Chondrocyte (in vitro differentiated cells): Measurements from ENCODE around the gene AOC2. TPM values are rescaled to one million over a fixed set of nuclear protein-coding genes. Genes with fewer than 3 reads are reported as not detected.

Experiments used
- DNase-seq: peaks from one replicate; pipeline ENCODE4 v3.0.0; 2021; ENCODE audit warnings: mixed read lengths, low spot score
- H3K27ac Mint-ChIP-seq: one replicate; pipeline ENCODE4 v1.8.0; 2021; ENCODE audit warnings: mild to moderate bottlenecking, moderate library complexity, mixed read lengths; ENCODE audit not compliant: unreplicated experiment
- H3K27me3 Mint-ChIP-seq: 2 replicates; pipeline ENCODE4 v1.8.0; 2021; ENCODE audit warnings: low read depth, mixed read lengths
- H3K36me3 Mint-ChIP-seq: 2 replicates; pipeline ENCODE4 v1.8.0; 2021; ENCODE audit warnings: low read depth, mixed read lengths
- H3K4me1 Mint-ChIP-seq: 2 replicates; pipeline ENCODE4 v1.8.0; 2021; ENCODE audit warnings: low read depth, mild to moderate bottlenecking, mixed read lengths
- H3K4me3 Mint-ChIP-seq: one replicate; pipeline ENCODE4 v1.8.0; 2021; ENCODE audit warnings: mild to moderate bottlenecking, moderate library complexity, mixed read lengths; ENCODE audit not compliant: unreplicated experiment
- H3K9me3 Mint-ChIP-seq: 2 replicates; pipeline ENCODE4 v1.8.0; 2021; ENCODE audit warnings: low read depth, mixed read lengths
- total RNA-seq: library from RNA; stranded (reverse); gene quantifications from 3 replicates; pipeline ENCODE4 v1.2.1, GENCODE V29; 2021
- TF ChIP-seq, protein P1 (sequence below): fragments of 200-600 bp; sonication (generic); IDR thresholded peaks from 2 replicates; pipeline ENCODE4 v1.5.0; 2021; ENCODE audit warnings: antibody characterized with exemption, mild to moderate bottlenecking, moderate library complexity

The AOC2 gene
- total RNA-seq, 1 donor from 2014 or later = 1.4 TPM

- no peak for DNase-seq
- TF ChIP-seq, protein P1, sequence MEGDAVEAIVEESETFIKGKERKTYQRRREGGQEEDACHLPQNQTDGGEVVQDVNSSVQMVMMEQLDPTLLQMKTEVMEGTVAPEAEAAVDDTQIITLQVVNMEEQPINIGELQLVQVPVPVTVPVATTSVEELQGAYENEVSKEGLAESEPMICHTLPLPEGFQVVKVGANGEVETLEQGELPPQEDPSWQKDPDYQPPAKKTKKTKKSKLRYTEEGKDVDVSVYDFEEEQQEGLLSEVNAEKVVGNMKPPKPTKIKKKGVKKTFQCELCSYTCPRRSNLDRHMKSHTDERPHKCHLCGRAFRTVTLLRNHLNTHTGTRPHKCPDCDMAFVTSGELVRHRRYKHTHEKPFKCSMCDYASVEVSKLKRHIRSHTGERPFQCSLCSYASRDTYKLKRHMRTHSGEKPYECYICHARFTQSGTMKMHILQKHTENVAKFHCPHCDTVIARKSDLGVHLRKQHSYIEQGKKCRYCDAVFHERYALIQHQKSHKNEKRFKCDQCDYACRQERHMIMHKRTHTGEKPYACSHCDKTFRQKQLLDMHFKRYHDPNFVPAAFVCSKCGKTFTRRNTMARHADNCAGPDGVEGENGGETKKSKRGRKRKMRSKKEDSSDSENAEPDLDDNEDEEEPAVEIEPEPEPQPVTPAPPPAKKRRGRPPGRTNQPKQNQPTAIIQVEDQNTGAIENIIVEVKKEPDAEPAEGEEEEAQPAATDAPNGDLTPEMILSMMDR = no peak
- no peaks in the 10 kb centered on the region for H3K27me3 Mint-ChIP-seq
- peak overlapping the region; percentile 84 for H3K27ac Mint-ChIP-seq
- no peaks in the 10 kb centered on the region for H3K9me3 Mint-ChIP-seq
- peak overlapping the region; percentile 90 for H3K4me3 Mint-ChIP-seq
- H3K36me3 Mint-ChIP-seq = no peaks in the 10 kb centered on the region
- H3K4me1 Mint-ChIP-seq = peaks cover 24% of the 10 kb centered on the region
Measured at GRCh38 chr17:42798011-42798382, 46.4 kb upstream of the AOC2 start.

GRCh38 chr17:42798383-42799380 lies 45.7 kb upstream of the AOC2 start, which contains the start of the genes CNTD1 and COA3:
CNTD1 (plus strand) TSS chr17:42798861; CDS start chr17:42799068, 207 bp downstream.
COA3 (minus strand) TSS chr17:42798704; CDS start chr17:42798681, 23 bp downstream.
- peak within 1 kb of the TSS; percentile 84 for H3K27ac Mint-ChIP-seq
- H3K4me1 Mint-ChIP-seq = peaks cover 28% of the 10 kb centered on the region
- H3K4me3 Mint-ChIP-seq = peak within 1 kb of the TSS; percentile 90
- H3K27me3 Mint-ChIP-seq = no peaks in the 10 kb centered on the region
- no peaks in the 10 kb centered on the region for H3K9me3 Mint-ChIP-seq
- TF ChIP-seq, protein P1 = peak; percentile 53
- no peak for DNase-seq
- H3K36me3 Mint-ChIP-seq = no peaks in the 10 kb centered on the region

DNA sequence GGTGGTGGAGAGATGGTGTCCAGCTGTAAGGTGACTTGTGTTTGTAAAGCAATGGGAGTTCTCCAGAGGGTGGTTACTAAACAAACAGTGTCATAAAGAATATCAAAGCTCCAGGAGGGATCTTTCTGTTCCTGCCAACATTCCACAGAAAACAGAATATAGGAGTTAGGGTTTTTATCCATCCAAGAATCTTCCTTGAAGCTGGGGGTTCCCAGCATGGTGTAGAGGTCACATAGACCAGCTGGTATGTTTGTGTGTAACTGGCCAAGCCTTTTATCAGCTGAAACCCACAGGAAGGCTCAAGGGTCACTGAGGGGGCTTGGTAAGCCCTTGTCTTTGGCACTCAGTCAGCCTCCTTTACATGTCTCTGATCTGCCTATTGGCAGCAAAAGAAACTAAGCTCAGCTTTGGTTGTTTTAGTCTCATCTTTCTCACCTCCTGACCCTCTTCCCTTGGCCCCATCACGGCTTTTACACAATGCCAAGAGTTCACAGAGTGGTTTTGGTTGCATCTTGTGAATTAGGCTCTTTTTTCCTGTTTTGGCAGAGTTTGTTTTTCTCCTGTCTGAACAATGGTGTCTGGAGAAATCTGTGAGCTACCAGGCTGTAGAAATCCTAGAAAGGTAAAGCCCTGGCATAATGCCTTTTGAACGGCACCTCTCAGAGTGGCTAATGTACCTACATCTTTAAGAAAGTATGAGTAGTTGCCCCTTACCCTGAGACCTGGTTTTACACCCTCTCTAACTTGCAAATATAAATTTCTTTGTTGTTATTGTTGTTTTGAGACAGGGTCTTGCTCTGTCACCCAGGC lies 41.1 kb upstream of the AOC2 start:
- no peaks in the 10 kb centered on the region for H3K27me3 Mint-ChIP-seq
- no peaks in the 10 kb centered on the region for H3K36me3 Mint-ChIP-seq
- no peak overlapping the region for H3K27ac Mint-ChIP-seq
- peaks cover 14% of the 10 kb centered on the region for H3K4me1 Mint-ChIP-seq
- TF ChIP-seq, protein P1 = no peak
- no peak overlapping the region for H3K4me3 Mint-ChIP-seq
- no peaks in the 10 kb centered on the region for H3K9me3 Mint-ChIP-seq
- no peak for DNase-seq

DNA sequence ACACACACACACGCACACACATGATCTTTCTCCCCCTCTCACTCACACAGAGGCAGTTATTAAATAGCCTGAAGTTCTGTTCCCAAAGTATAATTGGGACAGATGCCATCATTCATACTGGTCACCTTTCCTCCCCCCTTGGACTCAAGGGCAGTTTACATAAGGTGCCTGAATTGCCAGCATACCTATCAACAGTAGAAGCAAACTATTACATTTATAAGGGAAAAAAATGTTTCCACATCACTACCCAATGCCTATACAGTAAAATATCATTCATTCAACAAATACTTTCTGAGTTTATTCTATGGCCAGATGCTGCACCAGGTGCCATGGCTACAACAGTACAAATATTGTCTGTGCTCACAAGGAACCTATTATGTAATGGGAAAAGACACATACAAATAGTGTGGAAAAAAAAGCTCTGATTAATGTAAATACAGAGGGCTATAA lies 39.4 kb upstream of the AOC2 start:
- H3K4me1 Mint-ChIP-seq = peaks cover 7% of the 10 kb centered on the region
- TF ChIP-seq, protein P1 = no peak
- DNase-seq = no peak
- H3K36me3 Mint-ChIP-seq = peaks cover 8% of the 10 kb centered on the region
- H3K9me3 Mint-ChIP-seq = no peaks in the 10 kb centered on the region
- H3K27me3 Mint-ChIP-seq = no peaks in the 10 kb centered on the region
- no peak overlapping the region for H3K4me3 Mint-ChIP-seq
- H3K27ac Mint-ChIP-seq = no peak overlapping the region

DNA sequence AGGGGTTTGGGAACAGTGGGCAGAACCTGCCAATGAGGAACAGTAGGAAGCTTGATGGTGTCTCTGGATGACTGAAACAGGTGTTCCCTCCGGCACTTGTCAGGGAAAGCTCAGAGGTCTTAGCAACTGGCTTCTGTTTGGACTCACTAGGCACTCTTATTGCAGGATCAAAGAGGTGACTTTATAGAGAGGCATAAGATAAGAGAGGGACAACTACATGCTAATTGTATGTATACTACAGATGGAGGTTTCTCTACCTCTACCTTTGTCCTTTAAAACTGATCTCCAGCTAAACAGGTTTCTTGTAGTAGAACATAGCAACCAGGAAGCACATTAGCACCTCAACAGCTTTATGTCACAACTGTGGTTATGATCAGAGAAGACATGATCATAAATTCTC lies 38.1 kb upstream of the AOC2 start:
- Mint-ChIP-seq H3K27me3 (no peaks in the 10 kb centered on the region), H3K27ac (no peak overlapping the region), H3K4me1 (peaks cover 7% of the 10 kb centered on the region), H3K9me3 (no peaks in the 10 kb centered on the region), H3K36me3 (peaks cover 16% of the 10 kb centered on the region), H3K4me3 (no peak overlapping the region)
- DNase-seq = no peak
- TF ChIP-seq, protein P1 = no peak
